NCI-H460 (cell line): ENCODE measurements around the gene WFDC10A. TPM values are rescaled to one million over a fixed set of nuclear protein-coding genes. Genes with fewer than 3 reads are reported as not detected.
"Not testable (repeated sequence)": the region's sequence is repeated elsewhere in the genome, so short reads cannot be mapped to it uniquely, and the experiment has no call there.

ENCODE experiments used
- DNase-seq: peaks from one replicate; pipeline ENCODE4 v3.0.0-alpha.2; 2016; ENCODE audit warnings: low read depth; ENCODE audit errors: extremely low read depth
- total RNA-seq: library from RNA; depleted of rRNA; stranded (reverse); fragments of >200 nt; shearing (Covaris generic); gene quantifications from 2 replicates; pipeline ENCODE4 v1.2.3, GENCODE V29; 2014; rRNA removed

The WFDC10A gene
- total RNA-seq, 1 experiment from 2014 or later: not detected

GRCh38 chr20:45646875-45647274 is 17.3 kb downstream of the WFDC10A start:
- DNase-seq: no peak

DNA sequence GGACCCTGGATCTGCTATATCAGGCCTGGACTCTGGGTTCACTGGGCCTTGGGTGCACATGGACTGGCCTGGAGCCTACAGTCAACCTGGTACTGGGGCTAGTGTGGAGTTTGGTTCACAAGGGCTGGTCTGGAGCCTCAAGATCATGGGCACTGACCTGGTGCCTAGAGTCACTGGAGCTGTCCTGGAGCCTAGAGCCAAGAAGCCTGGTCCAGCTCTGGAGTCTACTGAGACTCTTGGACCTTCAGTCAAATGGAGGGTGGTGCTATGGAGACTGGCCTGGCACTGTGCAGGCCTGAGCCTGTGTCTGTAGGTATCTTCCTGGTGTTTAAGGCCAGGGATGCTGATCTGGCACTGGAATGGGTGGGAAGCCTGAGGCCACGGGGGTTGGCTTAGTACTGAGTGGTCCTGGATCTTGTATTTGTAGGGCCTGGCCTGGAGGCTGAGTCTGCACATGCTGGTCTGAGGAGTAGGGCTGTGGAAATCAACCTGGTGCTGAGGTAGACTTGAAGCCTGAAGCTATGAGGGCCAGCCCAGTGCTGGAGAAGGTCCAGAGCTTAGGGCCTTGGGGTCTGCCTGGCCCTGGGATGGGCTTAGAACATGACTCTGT is 18.0 kb downstream of the WFDC10A start:
- no peak for DNase-seq

DNA sequence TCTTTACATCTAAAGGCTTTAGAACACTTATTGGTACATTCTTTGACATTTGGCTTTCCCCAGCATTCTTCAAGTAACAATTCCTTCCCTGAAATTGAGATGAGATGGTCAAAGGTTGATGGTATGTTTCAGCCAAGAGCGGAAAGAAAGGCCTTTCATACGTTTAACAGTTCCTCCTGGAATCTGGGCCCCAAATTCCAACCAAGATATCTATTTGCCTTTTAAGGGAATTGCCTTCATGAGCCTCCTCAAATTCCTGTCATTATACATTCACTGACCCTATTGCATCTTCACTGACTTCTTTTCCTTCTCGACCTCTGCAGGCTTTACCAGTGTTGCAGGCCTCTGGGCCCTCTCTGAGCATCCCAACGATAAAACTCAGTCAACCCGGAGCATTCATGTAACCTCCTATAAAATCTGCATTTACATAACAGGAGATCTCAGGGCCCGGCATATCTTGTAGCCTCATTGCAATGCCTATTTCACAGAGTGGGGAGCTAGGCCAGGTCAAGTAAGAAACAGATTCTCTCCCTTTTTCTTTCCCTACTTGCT is 19.8 kb downstream of the WFDC10A start:
- DNase-seq: no peak

DNA sequence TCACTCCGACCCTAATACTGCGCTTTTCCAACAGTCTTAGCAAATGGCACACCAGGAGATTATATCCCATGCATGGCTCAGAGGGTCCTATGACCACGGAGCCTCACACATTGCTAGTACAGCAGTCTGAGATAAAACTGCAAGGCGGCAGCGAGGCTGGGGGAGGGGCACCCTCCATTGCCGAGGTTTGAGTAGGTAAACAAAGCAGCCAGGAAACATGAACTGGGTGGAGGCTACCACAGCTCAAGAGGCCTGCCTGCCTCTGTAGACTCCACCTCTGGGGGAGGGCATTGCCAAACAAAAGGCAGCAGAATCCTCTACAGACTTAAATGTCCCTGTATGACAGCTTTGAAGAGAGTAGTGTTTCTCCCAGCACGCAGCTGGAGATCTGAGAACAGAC is 22.2 kb downstream of the WFDC10A start:
- DNase-seq: not testable (repeated sequence)

DNA sequence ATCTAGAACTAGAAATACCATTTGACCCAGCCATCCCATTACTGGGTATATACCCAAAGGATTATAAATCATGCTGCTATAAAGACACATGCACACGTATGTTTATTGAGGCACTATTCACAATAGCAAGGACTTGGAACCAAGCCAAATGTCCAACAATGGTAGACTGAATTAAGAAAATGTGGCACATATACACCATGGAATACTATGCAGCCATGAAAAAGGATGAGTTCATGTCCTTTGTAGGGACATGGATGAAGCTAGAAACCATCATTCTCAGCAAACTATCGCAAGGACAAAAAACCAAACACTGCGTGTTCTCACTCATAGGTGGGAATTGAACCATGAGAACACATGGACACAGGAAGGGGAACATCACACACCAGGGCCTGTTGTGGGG is 27.5 kb downstream of the WFDC10A start:
- not testable (repeated sequence) for DNase-seq

DNA sequence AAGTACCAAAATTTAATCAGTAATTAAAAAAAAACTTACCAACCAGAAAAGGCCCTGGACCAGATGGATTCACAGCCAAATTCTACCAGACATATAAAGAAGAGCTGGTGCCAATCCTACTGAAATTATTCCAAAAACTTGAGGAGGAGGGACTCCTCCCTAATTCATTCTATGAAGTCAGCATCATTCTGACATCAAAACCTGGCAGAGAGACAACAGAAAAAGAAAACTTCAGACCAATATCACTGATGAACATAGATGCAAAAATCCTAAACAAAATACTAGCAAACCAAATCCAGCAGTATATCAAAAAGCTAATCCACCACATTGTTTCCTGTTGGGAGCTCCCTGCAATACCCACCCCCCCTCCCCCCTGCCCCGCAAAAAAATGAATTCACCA is 40.6 kb downstream of the WFDC10A start, which contains the start of gene WFDC11:
Gene WFDC11 (minus strand): TSS at position 101 of the 400 bp plus-strand sequence. CDS start 19,639 bp downstream, outside the sequence.
- DNase-seq: no peak

DNA sequence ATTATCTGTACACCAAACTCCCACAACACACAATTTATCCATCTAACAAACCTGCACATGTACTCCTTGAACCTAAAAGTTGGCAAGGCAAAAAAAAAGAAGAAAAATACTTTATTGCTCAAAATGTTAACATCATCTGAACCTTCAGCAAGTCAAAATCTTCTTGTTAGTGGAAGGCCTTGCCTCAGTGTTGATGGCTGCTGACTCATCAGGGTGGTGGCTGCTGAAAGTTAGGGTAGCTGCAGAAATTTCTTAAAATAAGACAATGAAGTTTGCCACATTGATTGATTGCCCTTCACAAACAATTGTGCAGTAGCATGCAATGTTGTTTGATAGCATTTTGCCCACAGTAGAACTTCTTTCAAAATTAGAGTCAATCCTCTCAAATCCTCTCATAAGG is 43.2 kb downstream of the WFDC10A start:
- DNase-seq: no peak

- DNase-seq: no peak
Measured at GRCh38 chr20:45679650-45680049, 50.1 kb downstream of the WFDC10A start.

Other genes starting within 250 kb of the WFDC10A start
- gene DBNDD2, start 221.4 kb upstream of the WFDC10A start, total RNA-seq: 16.6 and 17.4 TPM in 2 replicates
- 145 and 150 TPM in 2 replicates for gene PIGT, start 213.6 kb upstream of the WFDC10A start, total RNA-seq
- not detected in 2 replicates for gene WFDC2, start 160.0 kb upstream of the WFDC10A start, total RNA-seq
- not detected in 2 replicates for gene SPINT3, start 114.1 kb upstream of the WFDC10A start, total RNA-seq
- 0.22 TPM in 1 of 2 replicates, not detected in the other for gene WFDC6, start 90.3 kb upstream of the WFDC10A start, total RNA-seq
- not detected in 2 replicates for gene EPPIN, start 82.3 kb upstream of the WFDC10A start, total RNA-seq
- gene WFDC8, start 50.5 kb upstream of the WFDC10A start, total RNA-seq: not detected in 2 replicates
- not detected in 2 replicates for gene WFDC9, start 1.5 kb downstream of the WFDC10A start, total RNA-seq
- not detected in 2 replicates for gene WFDC11, start 40.5 kb downstream of the WFDC10A start, total RNA-seq
- not detected in 2 replicates for gene WFDC13, start 72.3 kb downstream of the WFDC10A start, total RNA-seq
- not detected in 2 replicates for gene WFDC10B, start 75.3 kb downstream of the WFDC10A start, total RNA-seq
- gene SPINT4, start 92.6 kb downstream of the WFDC10A start, total RNA-seq: not detected in 2 replicates
- gene WFDC3, start 162.1 kb downstream of the WFDC10A start, total RNA-seq: 0.40 and 0.58 TPM in 2 replicates
- gene DNTTIP1, start 162.2 kb downstream of the WFDC10A start, total RNA-seq: 29.3 and 35.0 TPM in 2 replicates
- 179 and 182 TPM in 2 replicates for gene UBE2C, start 182.9 kb downstream of the WFDC10A start, total RNA-seq
- 0.15 TPM in 1 of 2 replicates, not detected in the other for gene TNNC2, start 197.6 kb downstream of the WFDC10A start, total RNA-seq
- gene SNX21, start 204.1 kb downstream of the WFDC10A start, total RNA-seq: 13.1 and 13.3 TPM in 2 replicates
- 21.1 and 21.6 TPM in 2 replicates for gene ACOT8, start 227.7 kb downstream of the WFDC10A start, total RNA-seq
- 1.6 TPM in 2 replicates for gene ZSWIM3, start 227.9 kb downstream of the WFDC10A start, total RNA-seq